Measurements from ENCODE around the gene ACE.
A peak's percentile ranks its signal among the peaks of the same experiment; 100 is the strongest.

ACE gene

DNA sequence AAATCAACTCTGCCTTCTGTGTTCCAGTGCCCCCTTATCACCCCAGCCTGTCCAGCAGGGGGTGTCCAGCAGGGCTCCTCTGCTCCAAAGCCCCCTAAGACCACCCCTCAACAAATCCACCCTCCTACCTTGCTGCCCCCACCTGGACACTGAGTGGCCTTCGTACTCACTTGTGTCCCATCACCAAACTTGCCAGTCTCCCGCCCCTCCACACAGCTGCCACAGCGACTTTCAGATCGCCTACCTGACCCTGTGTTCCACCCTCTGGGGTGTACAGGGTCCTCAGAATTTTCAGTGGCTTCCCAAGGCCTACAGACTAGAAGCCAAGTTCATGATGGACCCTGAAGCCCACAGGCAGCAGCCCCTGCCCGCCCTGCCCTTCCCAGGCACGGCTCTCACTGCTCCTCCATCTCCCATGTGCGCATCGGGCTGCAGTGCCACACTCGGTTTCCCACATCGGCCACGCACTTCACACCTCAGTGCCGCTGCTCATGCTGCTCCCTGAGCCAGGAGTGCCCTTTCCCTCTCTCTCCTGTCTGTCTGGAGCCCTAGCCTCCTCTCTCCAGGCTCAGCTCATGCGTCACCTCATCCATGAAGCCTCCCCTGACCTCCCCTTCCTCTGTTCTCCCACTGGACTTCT, 58.1 kb downstream of the ACE start:
- no peak for DNase-seq

DNA sequence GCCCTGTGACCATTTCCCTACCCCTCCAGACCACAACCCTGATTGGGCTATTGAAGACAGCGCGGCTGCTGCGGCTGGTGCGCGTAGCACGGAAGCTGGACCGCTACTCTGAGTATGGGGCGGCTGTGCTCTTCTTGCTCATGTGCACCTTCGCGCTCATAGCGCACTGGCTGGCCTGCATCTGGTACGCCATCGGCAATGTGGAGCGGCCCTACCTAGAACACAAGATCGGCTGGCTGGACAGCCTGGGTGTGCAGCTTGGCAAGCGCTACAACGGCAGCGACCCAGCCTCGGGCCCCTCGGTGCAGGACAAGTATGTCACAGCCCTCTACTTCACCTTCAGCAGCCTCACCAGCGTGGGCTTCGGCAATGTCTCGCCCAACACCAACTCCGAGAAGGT, 58.8 kb downstream of the ACE start:
- no peak for DNase-seq

DNA sequence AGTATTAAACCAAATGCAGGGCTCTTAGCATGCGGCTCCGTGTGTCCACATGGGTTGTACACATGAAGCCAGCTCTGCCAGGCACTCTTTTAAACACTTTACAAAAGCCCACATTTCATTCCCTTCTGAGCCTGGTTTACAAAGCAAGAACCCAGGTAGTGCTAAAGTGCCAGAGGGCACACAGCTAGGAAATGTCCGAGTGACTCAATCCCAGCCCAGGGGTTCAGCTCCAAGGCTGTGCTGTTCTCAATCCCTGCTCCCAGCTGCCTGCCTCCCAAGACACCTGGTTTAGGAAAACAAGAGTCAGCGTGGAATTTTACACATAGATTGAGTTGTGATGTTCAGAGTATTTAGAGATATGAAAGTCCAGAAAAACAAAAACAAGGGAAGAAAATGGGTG, 60.1 kb downstream of the ACE start:
- no peak for DNase-seq

DNA sequence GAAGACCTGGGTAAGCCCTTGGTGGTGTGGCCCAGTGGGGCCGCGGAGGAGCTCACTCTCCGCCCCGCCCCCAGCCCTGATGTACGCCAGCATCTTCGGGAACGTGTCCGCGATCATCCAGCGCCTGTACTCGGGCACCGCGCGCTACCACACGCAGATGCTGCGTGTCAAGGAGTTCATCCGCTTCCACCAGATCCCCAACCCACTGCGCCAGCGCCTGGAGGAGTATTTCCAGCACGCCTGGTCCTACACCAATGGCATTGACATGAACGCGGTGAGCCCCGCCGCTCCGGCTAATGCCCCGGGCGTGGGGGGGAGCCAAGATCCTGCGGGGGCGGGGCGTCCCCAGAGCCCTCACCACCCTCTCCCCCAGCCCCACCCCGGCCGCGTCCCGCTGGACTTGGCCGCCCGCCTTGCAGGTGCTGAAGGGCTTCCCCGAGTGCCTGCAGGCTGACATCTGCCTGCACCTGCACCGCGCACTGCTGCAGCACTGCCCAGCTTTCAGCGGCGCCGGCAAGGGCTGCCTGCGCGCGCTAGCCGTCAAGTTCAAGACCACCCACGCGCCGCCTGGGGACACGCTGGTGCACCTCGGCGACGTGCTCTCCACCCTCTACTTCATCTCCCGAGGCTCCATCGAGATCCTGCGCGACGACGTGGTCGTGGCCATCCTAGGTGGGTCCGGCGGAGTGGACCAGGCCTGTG, 61.3 kb downstream of the ACE start:
- DNase-seq = peak in 15 of 51 donors; percentile 2 to 41 (median 22)

DNA sequence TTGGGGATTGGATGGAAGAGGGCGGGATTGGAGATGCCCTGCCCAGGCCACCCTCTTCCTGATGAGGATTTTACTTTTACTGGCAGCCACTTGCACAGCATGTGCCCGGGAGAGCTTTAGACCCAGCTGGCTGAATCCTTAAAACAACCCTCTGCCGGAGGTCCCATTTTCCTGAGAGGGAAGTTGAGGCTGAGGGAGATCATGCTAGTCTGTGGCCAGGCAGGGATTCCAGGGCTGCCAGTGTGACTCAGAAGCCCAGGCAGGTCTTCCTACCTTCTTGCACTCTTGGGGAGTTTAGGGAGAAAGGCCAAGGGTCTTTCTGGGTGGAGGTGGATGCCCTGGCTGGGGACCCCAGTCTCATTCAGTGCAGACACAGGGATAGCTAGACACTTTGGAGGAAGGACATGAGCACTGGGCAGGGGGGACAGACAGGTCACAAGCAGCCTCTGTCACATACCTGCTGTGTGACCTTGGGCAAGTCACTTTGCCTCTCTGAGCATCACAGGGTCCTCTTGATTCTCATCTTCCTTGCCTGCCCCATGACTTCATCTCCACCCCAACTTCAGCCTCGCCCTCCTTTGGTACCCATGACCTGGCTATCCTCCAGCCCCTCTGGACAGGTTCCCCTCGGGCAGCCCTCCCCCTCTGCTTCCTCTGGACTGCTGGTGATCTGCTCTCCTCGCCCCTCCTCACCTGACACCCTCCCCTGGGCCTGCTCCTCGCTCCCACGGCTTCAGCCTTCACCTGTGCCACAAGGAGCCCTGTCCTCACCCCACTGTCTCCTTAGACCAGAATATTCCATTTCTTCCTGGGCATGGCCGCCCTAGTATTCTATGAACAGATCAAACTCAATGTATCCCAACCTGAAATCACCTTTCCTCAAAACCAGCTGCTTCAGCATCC, 62.1 kb downstream of the ACE start:
- DNase-seq = no peak

DNA sequence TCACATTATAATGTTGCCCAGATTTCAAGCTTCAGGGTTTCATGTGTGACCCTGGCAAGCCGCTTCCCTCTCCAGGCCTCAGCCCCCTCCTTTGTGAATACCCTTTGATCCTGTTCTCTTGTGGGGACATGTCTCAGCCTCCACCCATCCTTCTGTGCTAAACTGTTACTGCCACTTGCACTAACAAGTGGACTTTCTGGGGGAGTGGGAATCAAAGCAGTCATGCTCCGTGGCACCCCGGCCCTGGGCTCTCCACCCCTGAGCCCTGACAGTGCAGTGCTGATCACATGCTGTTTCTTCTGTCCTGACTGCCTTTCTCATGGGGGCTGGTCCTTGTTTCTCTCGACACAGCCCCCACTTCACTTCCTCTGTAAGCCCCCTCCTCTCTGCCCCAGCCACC, 63.7 kb downstream of the ACE start:
- DNase-seq = no peak

DNA sequence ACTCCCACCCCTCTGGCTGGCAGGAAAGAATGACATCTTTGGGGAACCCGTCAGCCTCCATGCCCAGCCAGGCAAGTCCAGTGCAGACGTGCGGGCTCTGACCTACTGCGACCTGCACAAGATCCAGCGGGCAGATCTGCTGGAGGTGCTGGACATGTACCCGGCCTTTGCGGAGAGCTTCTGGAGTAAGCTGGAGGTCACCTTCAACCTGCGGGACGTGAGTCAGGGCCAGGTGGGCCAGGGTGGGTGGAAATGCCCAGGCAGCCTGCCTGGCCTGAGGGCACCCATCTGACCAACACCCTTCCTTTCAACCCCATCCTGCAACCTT, 65.3 kb downstream of the ACE start:
- DNase-seq = no peak

DNA sequence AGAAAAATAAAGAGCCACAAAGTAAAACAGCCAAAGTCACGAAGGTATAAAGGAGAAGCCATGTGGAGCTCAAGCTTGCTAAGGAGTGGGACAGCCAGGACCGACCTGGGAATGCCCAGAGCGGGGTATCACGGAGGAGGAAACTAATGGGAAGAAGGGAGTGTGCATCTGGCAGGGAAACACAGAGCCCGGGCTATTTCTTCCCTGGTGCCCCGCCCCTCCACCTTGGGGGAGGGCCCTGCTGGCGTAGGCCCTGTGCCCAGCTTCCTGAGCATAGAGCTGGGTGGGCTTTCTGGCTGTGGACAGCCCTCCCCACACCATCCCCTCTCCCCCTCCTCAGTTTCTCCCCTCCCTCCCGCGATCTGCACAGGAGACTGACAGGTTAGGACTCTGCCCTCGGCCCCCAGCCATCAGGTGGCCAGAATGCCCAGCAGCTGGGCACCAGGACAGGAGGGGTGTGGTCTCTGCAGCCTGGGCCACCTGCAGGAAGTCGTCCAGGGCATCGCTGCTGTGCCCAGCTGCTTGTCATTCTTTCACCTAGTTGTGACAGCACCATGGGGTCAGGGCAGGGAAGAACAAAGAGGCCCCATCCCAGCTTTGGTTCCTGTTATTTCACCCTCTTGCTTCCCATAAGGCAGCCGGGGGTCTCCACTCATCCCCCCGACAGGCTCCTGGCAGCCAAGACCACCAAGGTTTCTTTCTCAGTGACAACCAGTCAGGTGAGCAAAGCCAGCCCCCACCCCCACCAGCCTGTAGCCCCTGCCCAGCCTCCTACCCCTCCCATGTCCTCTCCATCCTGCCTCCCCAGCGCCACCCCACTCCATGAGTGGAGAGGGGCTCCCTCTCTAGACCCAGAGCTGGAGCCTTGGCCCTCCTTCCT, 66.3 kb downstream of the ACE start:
- no peak for DNase-seq

DNA sequence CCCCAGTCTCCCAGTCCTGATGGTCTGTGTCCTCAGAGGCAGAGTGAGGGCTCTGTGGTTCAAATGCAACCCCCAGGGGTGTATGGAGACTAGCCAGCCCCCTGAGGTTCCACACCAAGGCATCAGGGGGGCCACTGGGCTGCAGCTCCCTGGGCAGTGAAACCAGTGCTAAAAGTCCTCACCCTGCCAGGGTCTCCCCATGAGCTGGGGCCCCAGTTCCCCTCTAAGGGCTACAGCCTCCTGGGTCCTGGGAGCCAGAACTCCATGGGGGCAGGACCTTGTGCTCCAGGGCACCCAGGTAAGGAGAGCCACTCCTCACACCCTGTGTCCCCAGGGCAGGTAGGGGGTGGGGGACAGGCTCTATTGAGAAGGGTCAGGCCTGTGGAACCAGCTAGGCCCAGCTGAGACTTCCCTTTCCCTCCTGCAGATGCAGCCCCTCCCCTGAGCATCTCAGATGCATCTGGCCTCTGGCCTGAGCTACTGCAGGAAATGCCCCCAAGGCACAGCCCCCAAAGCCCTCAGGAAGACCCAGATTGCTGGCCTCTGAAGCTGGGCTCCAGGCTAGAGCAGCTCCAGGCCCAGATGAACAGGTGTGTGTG, 67.1 kb downstream of the ACE start:
- no peak for DNase-seq

DNA sequence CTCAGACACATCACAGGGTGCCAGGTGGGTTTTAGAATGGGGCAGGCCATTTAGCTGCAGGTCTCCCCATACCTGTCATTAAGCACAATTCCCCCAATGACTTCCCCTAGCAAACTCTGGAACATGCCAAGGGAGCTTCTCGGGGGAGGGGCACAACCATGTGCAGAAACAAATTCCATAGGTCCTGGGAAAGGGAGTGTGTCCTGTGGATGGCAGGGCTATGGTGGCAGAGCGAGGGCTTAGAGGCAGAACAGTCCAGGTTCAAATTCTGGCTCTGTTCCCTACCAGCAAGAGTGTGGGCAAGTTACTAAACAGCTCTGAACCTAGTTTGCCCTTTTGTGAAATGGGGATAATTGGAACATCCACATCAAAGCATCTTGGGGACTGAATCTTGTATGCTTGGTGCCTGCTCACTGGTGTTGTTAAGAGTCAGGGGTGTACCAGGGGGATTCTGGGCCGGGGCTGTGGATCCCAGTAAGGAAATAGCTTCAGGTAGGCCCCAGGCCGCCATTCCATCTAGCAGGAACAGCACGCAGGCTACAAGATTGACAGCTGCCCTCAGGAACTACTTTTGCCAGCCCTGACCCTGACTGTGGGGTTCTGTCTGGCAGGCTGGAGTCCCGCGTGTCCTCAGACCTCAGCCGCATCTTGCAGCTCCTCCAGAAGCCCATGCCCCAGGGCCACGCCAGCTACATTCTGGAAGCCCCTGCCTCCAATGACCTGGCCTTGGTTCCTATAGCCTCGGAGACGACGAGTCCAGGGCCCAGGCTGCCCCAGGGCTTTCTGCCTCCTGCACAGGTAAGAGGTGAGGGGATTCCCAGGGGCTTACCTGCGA, 67.8 kb downstream of the ACE start:
- no peak for DNase-seq

DNA sequence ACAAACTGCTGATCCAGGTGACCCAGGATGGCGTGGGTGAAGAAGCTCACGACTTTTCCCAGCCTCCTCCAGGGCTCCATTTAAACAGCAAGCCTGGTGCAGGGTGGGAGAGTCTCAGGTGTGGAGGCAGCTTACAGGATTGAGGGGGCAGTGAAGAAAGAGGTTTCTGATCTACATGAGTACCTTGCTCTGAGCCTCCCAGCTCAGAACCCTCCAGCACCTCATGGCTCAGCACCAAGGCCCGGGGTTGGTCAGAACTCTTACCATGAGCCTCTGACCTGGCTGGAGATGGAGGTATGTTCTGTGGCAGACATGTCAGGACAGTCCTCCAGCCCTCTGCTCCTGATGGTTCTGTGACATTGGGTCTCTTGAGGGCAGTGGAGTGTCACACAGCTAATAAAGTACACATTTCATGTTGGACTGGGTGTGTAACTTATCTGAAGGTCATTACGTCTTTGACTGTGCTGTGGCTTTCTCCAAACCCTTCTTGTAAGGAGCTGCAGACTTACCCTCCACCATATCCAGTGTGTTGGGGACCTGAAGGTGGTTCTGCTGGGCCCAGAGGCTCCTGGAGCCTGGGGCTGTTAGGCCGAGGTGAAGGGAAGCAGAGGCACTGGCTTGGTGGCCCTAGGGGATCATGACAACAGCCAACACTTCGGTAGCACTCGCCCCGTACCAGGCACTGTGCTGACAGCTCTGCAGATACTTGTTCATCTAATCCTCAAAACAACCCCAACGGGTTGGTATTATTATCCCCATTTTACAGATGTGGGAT, 69.6 kb downstream of the ACE start:
- no peak for DNase-seq

DNA sequence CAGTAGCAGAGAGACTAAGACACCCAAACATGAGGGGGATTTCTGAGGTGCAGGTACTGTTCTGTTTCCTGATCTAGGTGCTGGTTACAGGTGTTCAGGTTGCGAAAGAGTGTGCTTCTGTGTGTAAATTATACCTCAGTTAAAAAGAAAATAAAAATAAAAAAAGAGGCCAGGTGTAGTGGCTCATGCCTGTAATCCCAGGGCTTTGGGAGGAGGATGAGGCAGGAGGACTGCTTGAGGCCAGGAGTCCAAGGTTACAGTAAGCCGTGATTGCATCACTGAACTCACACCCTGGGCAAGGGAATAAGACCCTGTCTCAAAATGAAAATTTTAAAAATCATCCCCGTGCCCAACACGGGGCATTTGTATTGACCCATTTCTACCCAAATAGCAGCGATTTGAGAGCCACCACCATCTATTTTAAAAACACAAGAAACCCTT, 70.2 kb downstream of the ACE start:
- DNase-seq = no peak

All from hypothalamus (tissue), 51 donors.